ENCODE measurements around the gene LARP4B.

DNA sequence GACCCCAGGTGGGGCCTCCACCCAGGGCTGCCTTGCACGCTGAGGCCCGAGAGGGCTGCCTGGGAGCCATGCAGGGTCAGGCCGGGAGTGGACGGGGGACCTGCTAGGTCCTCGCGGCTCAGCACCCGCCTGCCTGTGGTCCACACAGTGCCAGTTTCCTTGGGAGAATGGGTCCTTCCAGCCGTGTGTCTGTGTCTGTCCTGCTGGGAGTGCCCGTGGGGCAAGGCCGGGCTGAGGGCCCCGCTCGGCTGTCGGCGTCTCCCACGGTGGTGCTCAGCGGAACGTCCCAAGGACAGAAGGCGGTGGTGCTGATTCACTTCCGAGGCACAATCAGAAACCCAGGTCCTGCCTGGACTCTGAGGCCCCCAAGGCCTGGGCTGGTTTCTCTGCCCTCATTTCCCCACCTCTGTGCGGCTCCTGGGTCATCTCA, 33.5 kb upstream of the LARP4B start:
- TF ChIP-seq, protein P1, sequence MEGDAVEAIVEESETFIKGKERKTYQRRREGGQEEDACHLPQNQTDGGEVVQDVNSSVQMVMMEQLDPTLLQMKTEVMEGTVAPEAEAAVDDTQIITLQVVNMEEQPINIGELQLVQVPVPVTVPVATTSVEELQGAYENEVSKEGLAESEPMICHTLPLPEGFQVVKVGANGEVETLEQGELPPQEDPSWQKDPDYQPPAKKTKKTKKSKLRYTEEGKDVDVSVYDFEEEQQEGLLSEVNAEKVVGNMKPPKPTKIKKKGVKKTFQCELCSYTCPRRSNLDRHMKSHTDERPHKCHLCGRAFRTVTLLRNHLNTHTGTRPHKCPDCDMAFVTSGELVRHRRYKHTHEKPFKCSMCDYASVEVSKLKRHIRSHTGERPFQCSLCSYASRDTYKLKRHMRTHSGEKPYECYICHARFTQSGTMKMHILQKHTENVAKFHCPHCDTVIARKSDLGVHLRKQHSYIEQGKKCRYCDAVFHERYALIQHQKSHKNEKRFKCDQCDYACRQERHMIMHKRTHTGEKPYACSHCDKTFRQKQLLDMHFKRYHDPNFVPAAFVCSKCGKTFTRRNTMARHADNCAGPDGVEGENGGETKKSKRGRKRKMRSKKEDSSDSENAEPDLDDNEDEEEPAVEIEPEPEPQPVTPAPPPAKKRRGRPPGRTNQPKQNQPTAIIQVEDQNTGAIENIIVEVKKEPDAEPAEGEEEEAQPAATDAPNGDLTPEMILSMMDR (IDR thresholded peaks at IDR 0.05; ENCODE audit: low read depth, low read length, poor library complexity, severe bottlenecking): no peak
- no peak for TF ChIP-seq EZH2phosphoT487 (IDR thresholded peaks at IDR 0.05; ENCODE audit: borderline replicate concordance, low read length)

All from DOHH2 (cell line).